ENCODE measurements around the gene TANC1. TPM values are rescaled to one million over a fixed set of nuclear protein-coding genes. Genes with fewer than 3 reads are reported as not detected.

TANC1 gene
- total and polyA plus RNA-seq, 3 donors from 2014 or later = 8.6 to 19.3 (median 16.2) TPM

DNA sequence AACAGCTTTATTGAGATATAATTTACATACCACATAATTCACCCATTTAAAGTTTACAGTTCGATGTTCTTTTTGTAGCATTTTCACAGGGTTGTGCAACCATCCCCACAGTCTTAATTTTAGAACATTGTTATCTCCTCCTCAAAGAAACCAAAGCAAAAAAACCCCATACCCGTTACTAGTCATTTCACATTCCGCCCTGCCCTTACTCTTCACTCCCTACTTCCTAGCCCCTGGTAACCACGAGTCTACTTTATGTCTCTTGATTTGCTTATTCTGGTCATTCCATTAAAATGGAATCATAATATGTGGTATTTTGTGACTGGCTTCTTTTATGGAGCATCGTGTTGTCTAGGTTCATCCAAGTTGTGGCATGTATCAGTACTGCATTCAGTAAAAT lies 137.7 kb downstream of the TANC1 start:
- no peaks in the 10 kb centered on the region for H3K9me3 ChIP-seq
- intact Hi-C loops (cut with DNase I; ENCODE audit: low total_unique reads) = no loop called here
- DNase-seq = no peak
- H3K4me3 ChIP-seq = no peak overlapping the region
- H3K27me3 ChIP-seq = no peaks in the 10 kb centered on the region
- H3K4me1 ChIP-seq = no peaks in the 10 kb centered on the region
- TF ChIP-seq POLR2A (IDR thresholded peaks at IDR 0.05) = no peak
- TF ChIP-seq, protein P1, sequence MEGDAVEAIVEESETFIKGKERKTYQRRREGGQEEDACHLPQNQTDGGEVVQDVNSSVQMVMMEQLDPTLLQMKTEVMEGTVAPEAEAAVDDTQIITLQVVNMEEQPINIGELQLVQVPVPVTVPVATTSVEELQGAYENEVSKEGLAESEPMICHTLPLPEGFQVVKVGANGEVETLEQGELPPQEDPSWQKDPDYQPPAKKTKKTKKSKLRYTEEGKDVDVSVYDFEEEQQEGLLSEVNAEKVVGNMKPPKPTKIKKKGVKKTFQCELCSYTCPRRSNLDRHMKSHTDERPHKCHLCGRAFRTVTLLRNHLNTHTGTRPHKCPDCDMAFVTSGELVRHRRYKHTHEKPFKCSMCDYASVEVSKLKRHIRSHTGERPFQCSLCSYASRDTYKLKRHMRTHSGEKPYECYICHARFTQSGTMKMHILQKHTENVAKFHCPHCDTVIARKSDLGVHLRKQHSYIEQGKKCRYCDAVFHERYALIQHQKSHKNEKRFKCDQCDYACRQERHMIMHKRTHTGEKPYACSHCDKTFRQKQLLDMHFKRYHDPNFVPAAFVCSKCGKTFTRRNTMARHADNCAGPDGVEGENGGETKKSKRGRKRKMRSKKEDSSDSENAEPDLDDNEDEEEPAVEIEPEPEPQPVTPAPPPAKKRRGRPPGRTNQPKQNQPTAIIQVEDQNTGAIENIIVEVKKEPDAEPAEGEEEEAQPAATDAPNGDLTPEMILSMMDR (IDR thresholded peaks at IDR 0.05) = no peak
- WGBS, 2 donors = 76 to 77% methylated on average over 5 of the region's 5 CpGs
- H3K27ac ChIP-seq = no peak overlapping the region
- no peaks in the 10 kb centered on the region for H3K36me3 ChIP-seq (ENCODE audit: low read depth, missing control alignments)

DNA sequence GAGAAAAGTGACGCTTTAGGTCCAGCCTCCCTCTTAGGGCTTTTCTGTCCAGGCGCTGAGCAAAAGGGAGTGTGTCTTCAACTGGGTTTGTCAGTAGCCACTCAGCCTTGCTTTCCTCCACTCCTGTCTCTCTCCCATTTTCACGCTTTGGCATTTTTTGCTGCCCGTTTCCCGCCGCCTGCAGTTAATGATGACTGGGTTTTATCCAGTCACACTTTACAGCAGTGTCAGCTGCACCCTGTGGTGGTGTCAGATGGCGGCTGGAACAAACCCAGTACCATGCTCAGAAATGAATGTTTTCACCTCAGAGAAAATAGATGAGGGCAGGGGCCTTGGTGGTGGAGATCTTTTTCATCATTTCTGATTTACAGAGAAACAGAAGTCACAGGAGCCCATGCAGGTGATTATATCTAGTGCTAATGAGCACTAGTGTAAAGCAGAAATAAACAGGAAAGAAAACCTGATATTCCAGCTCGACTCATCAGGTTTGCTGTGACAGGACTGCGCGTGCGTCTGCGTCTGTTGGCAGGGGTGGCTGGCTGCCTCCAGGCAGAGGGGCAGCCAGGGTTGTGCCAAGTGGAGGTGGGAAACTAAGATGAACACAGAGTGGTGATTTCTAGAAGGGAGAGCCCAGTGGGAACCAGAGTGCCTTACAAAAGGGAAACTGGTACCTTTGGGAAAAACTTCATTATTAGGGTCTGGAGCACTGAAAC lies 139.9 kb downstream of the TANC1 start:
- TF ChIP-seq, protein P1 (IDR thresholded peaks at IDR 0.05) = no peak
- no peak for TF ChIP-seq POLR2A (IDR thresholded peaks at IDR 0.05)
- Histone ChIP-seq H3K27ac (no peak overlapping the region), H3K9me3 (no peaks in the 10 kb centered on the region), H3K27me3 (no peaks in the 10 kb centered on the region), H3K4me3 (no peak overlapping the region), H3K4me1 (no peaks in the 10 kb centered on the region), H3K36me3 (ENCODE audit: low read depth, missing control alignments) (no peaks in the 10 kb centered on the region)
- 95% methylated on average over 12 of the region's 12 CpGs for WGBS, 2 donors
- intact Hi-C loops (cut with DNase I; ENCODE audit: low total_unique reads) = no loop called here
- no peak for DNase-seq

DNA sequence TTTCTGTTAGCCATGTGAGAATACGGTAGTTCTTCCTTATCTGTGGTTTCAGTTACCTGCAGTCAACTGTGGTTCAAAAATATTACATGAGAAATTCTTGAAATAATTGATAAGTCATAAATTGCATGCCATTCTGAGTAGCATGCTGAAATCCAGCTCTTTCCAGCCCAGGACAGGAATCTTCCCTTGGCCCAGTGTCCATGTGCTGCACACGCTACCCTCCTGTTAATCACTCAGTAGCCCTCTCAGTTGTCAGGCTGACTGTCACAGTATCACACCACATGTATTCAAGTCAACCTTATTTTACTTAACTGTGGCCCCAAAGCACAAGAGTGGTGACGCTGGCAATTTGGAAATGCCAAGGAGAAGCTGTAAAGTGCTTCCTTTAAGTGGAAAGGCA lies 141.1 kb downstream of the TANC1 start:
- intact Hi-C loops (cut with DNase I; ENCODE audit: low total_unique reads) = no loop called here
- Histone ChIP-seq H3K4me1 (no peaks in the 10 kb centered on the region), H3K9me3 (no peaks in the 10 kb centered on the region), H3K36me3 (ENCODE audit: low read depth, missing control alignments) (no peaks in the 10 kb centered on the region), H3K4me3 (no peak overlapping the region), H3K27ac (no peak overlapping the region), H3K27me3 (no peaks in the 10 kb centered on the region)
- 91 to 93% methylated on average over 3 of the region's 3 CpGs for WGBS, 2 donors
- no peak for TF ChIP-seq POLR2A (IDR thresholded peaks at IDR 0.05)
- TF ChIP-seq, protein P1 (IDR thresholded peaks at IDR 0.05) = no peak
- no peak for DNase-seq

DNA sequence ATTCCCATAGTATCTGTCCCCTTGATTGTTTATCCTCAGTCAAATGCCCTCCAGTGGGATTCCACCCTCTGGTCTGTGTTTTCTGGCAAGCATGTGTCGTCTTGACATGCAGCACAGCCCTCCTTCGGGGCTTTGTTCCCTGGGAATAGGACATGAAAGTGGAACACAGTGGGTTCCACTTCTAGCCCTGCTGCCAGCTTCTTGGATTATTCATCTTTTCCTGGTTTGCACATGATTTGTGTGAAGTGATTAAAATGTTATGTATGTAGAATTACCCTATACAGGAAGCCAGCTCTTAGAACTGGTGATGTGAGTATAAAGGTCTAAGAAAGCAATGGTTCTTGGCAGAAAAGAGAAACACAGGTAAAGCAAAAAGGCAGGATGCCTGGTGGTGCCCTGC lies 142.3 kb downstream of the TANC1 start:
- WGBS, 2 donors = 88 to 95% methylated on average over 2 of the region's 2 CpGs
- no peaks in the 10 kb centered on the region for H3K9me3 ChIP-seq
- H3K4me3 ChIP-seq = no peak overlapping the region
- DNase-seq = no peak
- H3K36me3 ChIP-seq (ENCODE audit: low read depth, missing control alignments) = no peaks in the 10 kb centered on the region
- no peaks in the 10 kb centered on the region for H3K4me1 ChIP-seq
- TF ChIP-seq, protein P1 (IDR thresholded peaks at IDR 0.05) = no peak
- no peak for TF ChIP-seq POLR2A (IDR thresholded peaks at IDR 0.05)
- intact Hi-C loops (cut with DNase I; ENCODE audit: low total_unique reads) = no loop called here
- H3K27me3 ChIP-seq = no peaks in the 10 kb centered on the region
- no peak overlapping the region for H3K27ac ChIP-seq

DNA sequence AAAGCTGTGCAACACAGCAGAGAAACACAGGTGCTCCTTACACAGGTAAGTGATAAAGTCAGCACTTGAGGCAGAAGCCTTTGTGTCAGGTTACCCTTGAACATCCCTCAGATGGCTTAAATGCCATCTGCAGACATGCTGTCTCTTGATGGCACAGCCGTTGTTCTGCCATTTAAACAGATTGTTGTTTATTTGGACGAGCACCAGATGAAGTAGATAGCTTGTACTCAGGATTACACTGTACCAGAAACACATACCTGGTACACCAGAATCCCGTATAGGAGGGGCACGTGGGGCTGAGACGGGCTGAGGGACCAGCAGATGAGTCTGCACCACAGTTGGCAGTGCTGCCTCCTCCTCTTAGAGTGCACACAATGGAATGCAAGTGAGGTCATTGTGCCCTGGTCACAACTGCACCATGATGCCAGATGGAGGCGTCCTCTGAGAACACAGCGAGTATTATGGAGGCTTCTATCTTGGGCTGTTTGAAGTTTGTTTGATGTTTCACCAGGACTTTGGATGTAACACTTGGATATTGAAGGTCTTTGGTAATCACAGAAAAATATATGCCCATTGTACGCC lies 143.0 kb downstream of the TANC1 start:
- Histone ChIP-seq H3K27ac (no peak overlapping the region), H3K4me3 (no peak overlapping the region), H3K27me3 (no peaks in the 10 kb centered on the region), H3K36me3 (ENCODE audit: low read depth, missing control alignments) (no peaks in the 10 kb centered on the region), H3K9me3 (no peaks in the 10 kb centered on the region), H3K4me1 (no peaks in the 10 kb centered on the region)
- no peak for DNase-seq
- TF ChIP-seq POLR2A (IDR thresholded peaks at IDR 0.05) = no peak
- TF ChIP-seq, protein P1 (IDR thresholded peaks at IDR 0.05) = no peak
- intact Hi-C loops (cut with DNase I; ENCODE audit: low total_unique reads) = no loop called here
- WGBS, 2 donors = 75 to 91% methylated on average over 8 of the region's 8 CpGs

Measured in testis (tissue), 3 donors.